GM12874 (cell line): Measurements from ENCODE around the gene PPP3CA.

Experiments used
- CTCF ChIP-seq: IDR thresholded peaks from 2 replicates; pipeline ENCODE4 v1.5.1; 2011; ENCODE audit warnings: low read depth, mild to moderate bottlenecking, control low read depth, low read length, moderate library complexity; ENCODE audit not compliant: insufficient read depth

PPP3CA gene

GRCh38 chr4:101065346-101065745 is 282.0 kb downstream of the PPP3CA start:
- no peak for TF ChIP-seq CTCF

- TF ChIP-seq CTCF: no peak
These were observed 282.7 kb downstream of the PPP3CA start for GRCh38 chr4:101064541-101065180.

- TF ChIP-seq CTCF: no peak
These were observed 291.9 kb downstream of the PPP3CA start for GRCh38 chr4:101055392-101055791.

GRCh38 chr4:101050837-101051205 is 296.5 kb downstream of the PPP3CA start:
- no peak for TF ChIP-seq CTCF

GRCh38 chr4:101050088-101050836 is 297.1 kb downstream of the PPP3CA start:
- TF ChIP-seq CTCF: no peak

GRCh38 chr4:101049549-101050001 is 297.8 kb downstream of the PPP3CA start:
- no peak for TF ChIP-seq CTCF

- no peak for TF ChIP-seq CTCF
These were observed 302.6 kb downstream of the PPP3CA start for GRCh38 chr4:101044766-101045165.
